WERI-Rb-1 (cell line): ENCODE measurements around the gene SH3BP5L.

Source experiments
- DNase-seq: peaks from one replicate; pipeline ENCODE4 v3.0.0-alpha.2; 2020
- H3K27ac ChIP-seq: fragments of 250-450 bp; sonication (Bioruptor Pico); 2 replicates; pipeline ENCODE4 v1.5.1; 2020; ENCODE audit warnings: mild to moderate bottlenecking, moderate library complexity
- H3K27me3 ChIP-seq: fragments of 250-450 bp; sonication (Bioruptor Pico); 2 replicates; pipeline ENCODE4 v1.5.1; 2021; ENCODE audit warnings: mild to moderate bottlenecking, low read depth, moderate library complexity; ENCODE audit not compliant: insufficient read depth, severe bottlenecking
- H3K36me3 ChIP-seq: fragments of 250-450 bp; sonication (Bioruptor Pico); 2 replicates; pipeline ENCODE4 v1.5.1; 2020; ENCODE audit warnings: mild to moderate bottlenecking, moderate library complexity
- H3K4me3 ChIP-seq: 2 replicates; pipeline ENCODE4 v1.5.1; 2011; ENCODE audit warnings: low read depth, mild to moderate bottlenecking, control low read depth, low read length
- H3K9me3 ChIP-seq: fragments of 250-450 bp; sonication (Bioruptor Pico); 2 replicates; pipeline ENCODE4 v1.5.1; 2021; ENCODE audit warnings: mild to moderate bottlenecking, moderate library complexity; ENCODE audit not compliant: severe bottlenecking
- TF ChIP-seq, protein P1 (sequence below): IDR thresholded peaks from 2 replicates; pipeline ENCODE4 v1.5.1; 2011; ENCODE audit warnings: low read depth, mild to moderate bottlenecking, control low read depth, inconsistent platforms, low read length

SH3BP5L gene

DNA sequence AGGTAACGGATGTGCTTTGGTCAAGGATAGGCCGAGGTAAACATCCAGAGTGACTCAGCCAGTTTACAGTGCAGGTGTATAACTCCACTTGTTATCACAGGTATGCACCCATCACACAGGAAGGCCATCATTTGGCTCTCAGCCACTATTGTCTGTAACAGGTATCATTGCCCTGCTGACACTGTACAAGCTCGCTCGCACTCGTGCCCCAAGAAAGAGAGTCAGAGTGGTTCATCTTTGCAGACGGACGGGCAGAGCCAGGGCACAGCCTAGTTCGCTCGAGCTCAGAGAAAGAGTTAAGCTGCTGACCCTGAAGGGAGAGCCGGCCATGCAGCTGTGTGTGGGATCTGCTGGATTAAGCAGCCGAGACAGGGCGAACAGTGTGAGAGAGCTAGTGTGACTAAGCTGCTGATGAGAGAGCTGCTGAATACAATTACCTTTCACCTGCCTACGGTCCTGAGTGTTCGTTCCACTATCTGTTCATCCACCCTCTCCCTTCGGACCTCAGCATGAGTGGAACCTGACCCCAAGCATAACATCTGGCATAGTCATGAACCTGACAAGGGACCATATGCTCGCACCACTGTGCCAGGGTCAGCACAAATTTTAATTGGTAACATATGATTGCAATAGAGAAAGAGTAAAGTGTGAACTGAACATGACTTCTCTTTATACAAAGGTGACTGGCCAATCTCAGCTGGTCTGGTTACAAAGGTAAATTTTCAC is 43.1 kb downstream of the SH3BP5L start:
- TF ChIP-seq, protein P1, sequence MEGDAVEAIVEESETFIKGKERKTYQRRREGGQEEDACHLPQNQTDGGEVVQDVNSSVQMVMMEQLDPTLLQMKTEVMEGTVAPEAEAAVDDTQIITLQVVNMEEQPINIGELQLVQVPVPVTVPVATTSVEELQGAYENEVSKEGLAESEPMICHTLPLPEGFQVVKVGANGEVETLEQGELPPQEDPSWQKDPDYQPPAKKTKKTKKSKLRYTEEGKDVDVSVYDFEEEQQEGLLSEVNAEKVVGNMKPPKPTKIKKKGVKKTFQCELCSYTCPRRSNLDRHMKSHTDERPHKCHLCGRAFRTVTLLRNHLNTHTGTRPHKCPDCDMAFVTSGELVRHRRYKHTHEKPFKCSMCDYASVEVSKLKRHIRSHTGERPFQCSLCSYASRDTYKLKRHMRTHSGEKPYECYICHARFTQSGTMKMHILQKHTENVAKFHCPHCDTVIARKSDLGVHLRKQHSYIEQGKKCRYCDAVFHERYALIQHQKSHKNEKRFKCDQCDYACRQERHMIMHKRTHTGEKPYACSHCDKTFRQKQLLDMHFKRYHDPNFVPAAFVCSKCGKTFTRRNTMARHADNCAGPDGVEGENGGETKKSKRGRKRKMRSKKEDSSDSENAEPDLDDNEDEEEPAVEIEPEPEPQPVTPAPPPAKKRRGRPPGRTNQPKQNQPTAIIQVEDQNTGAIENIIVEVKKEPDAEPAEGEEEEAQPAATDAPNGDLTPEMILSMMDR = no peak

DNA sequence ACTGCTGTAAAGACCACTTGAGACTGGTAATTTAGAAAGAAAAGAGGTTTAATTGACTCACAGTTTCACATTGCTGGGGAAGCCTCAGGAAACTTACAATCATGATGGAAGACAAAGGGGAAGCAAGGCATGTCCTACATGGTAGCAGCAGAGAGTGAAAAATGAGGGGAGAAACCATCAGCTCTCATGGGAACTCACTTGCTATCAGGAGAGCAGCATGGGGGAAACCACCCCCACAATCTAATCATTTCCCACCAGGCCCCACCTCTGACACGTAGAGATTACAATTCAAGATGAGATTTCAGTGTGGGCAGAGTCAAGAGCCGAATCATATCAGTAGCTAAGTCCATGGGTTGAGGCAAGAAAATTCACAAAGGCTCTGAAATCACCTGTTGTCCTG is 46.4 kb downstream of the SH3BP5L start:
- Histone ChIP-seq H3K27me3 (peaks cover 84% of the 10 kb centered on the region), H3K4me3 (no peak overlapping the region), H3K36me3 (no peaks in the 10 kb centered on the region), H3K9me3 (peaks cover 12% of the 10 kb centered on the region), H3K27ac (no peak overlapping the region)
- no peak for DNase-seq
- TF ChIP-seq, protein P1 = no peak

More for the DNA sequence above, 43.1 kb downstream of the SH3BP5L start:
- no peaks in the 10 kb centered on the region for H3K36me3 ChIP-seq
- DNase-seq = peak; percentile 75
- no peak overlapping the region for H3K4me3 ChIP-seq
- H3K27ac ChIP-seq = no peak overlapping the region
- H3K27me3 ChIP-seq = peaks cover 83% of the 10 kb centered on the region
- peaks cover 12% of the 10 kb centered on the region for H3K9me3 ChIP-seq

- TF ChIP-seq, protein P1 = no peak
- Histone ChIP-seq H3K27ac (no peak overlapping the region), H3K4me3 (no peak overlapping the region), H3K9me3 (peaks cover 12% of the 10 kb centered on the region), H3K36me3 (no peaks in the 10 kb centered on the region), H3K27me3 (peaks cover 84% of the 10 kb centered on the region)
- DNase-seq = no peak
These were observed 46.8 kb downstream of the SH3BP5L start for GRCh38 chr1:248778906-248779305.

DNA sequence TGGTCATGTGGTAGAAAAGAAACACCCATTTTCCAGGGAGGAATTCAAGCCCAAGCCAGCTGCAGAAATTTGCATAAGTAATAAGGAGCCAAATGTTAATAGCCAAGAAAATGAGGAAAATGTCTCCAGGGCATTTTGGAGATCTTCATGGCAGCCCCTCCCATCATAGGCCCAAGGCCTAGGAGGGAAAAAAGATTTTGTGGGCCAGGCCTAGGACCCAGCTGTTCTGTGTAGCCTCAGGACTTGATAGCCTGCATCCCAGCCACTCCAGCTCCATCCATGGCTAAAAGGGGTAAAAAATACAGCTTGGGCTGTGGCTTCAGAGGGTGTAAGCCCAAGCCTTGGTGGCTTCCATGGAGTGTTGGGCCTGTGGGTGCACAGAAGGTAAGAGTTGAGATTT is 48.7 kb downstream of the SH3BP5L start:
- Histone ChIP-seq H3K27ac (no peak overlapping the region), H3K4me3 (no peak overlapping the region)
- no peak for DNase-seq

GRCh38 chr1:248775441-248775840 is 50.3 kb downstream of the SH3BP5L start:
- TF ChIP-seq, protein P1 = no peak
- no peak overlapping the region for H3K4me3 ChIP-seq
- no peak overlapping the region for H3K27ac ChIP-seq
- H3K27me3 ChIP-seq = peaks cover 92% of the 10 kb centered on the region
- H3K36me3 ChIP-seq = no peaks in the 10 kb centered on the region
- peaks cover 5% of the 10 kb centered on the region for H3K9me3 ChIP-seq
- DNase-seq = no peak

More for the DNA sequence above, 48.7 kb downstream of the SH3BP5L start:
- Histone ChIP-seq H3K27me3 (peaks cover 91% of the 10 kb centered on the region), H3K9me3 (peaks cover 13% of the 10 kb centered on the region), H3K36me3 (no peaks in the 10 kb centered on the region)
- TF ChIP-seq, protein P1 = no peak
